ENCODE data around the gene SOX30.

SOX30 gene

GRCh38 chr5:157576678-157577077 lies 75.6 kb downstream of the SOX30 start:
- H3K4me3 ChIP-seq (replicated peaks; ENCODE audit: low read depth, low read length), result no peak overlapping the region
- no peak for TF ChIP-seq CTCF (IDR thresholded peaks at IDR 0.05; ENCODE audit: low read depth, low read length, missing control alignments)
- no peak for DNase-seq (ENCODE audit: extremely low read depth, low read depth)

Measured in HFF-Myc (cell line).